Gastroesophageal sphincter (tissue), 3 donors: ENCODE measurements around the gene PFKFB4.

Experiments used
- CTCF ChIP-seq, 4 experiments: fragments of 200-600 bp in 2 of 4; fragments of 450-650 bp in 2 of 4; sonication (generic) in 1 of 4; IDR thresholded peaks; one replicate each; pipeline ENCODE4 v1.5.1; 2017 to 2019; ENCODE audit warnings: antibody characterized with exemption in 4 of 4, mild to moderate bottlenecking in 2 of 4, moderate library complexity in 2 of 4
- POLR2A ChIP-seq, 2 donors: fragments of 450-650 bp; IDR thresholded peaks; one replicate each; pipeline ENCODE4 v1.6.1; 2017; ENCODE audit warnings: antibody characterized with exemption in 2 of 2, mild to moderate bottlenecking in 2 of 2, moderate library complexity in 1 of 2
- POLR2AphosphoS5 ChIP-seq: sonication (generic); formaldehyde crosslinking; IDR thresholded peaks from one replicate; pipeline ENCODE4 v1.6.1; 2017; ENCODE audit warnings: antibody characterized with exemption

- TF ChIP-seq POLR2A (IDR thresholded peaks at IDR 0.05), result no peak
- no peak for TF ChIP-seq CTCF (IDR thresholded peaks at IDR 0.05)
- no peak for TF ChIP-seq POLR2AphosphoS5
These were observed 18.2 kb downstream of the PFKFB4 start for GRCh38 chr3:48538451-48538850.
